Testis (tissue), 2 donors: ENCODE data around the gene ZNF827.

ENCODE experiments used
- POLR2A ChIP-seq: fragments of 450-650 bp; IDR thresholded peaks from one replicate; pipeline ENCODE4 v1.6.1; 2017; ENCODE audit warnings: antibody characterized with exemption, mild to moderate bottlenecking, moderate library complexity
- TF ChIP-seq, protein P1 (sequence below), 3 experiments: fragments of 450-650 bp in 2 of 3; fragments of 200-600 bp in 1 of 3; sonication (generic) in 1 of 3; IDR thresholded peaks; one replicate each; pipeline ENCODE4 v1.5.1; 2016 to 2019; ENCODE audit warnings: antibody characterized with exemption in 3 of 3, mild to moderate bottlenecking in 2 of 3, moderate library complexity in 1 of 3

DNA sequence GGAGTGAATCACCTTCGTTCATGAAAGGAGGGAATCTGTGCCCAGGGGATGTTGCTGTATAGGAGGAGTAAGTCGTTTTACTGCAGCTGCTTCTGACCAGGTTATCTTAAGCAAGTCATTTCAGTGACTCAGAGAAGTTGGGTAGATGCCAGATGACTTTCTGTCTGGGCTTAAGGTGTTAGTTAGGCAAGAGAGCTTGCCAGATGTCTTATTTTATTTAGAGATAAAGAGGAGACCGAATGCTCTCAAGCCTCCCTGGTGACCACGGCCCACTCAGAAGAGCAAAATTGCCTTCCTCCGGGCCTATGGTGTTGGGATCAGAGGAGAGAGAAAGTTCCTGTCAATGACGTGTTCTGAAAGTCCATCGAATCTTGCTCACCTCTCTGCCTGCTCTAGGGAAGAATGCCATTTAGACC lies 16.3 kb upstream of the ZNF827 start:
- TF ChIP-seq, protein P1, sequence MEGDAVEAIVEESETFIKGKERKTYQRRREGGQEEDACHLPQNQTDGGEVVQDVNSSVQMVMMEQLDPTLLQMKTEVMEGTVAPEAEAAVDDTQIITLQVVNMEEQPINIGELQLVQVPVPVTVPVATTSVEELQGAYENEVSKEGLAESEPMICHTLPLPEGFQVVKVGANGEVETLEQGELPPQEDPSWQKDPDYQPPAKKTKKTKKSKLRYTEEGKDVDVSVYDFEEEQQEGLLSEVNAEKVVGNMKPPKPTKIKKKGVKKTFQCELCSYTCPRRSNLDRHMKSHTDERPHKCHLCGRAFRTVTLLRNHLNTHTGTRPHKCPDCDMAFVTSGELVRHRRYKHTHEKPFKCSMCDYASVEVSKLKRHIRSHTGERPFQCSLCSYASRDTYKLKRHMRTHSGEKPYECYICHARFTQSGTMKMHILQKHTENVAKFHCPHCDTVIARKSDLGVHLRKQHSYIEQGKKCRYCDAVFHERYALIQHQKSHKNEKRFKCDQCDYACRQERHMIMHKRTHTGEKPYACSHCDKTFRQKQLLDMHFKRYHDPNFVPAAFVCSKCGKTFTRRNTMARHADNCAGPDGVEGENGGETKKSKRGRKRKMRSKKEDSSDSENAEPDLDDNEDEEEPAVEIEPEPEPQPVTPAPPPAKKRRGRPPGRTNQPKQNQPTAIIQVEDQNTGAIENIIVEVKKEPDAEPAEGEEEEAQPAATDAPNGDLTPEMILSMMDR (IDR thresholded peaks at IDR 0.05) = no peak
- TF ChIP-seq POLR2A = no peak
